ENCODE data around the gene MLNR.

Gene MLNR

GRCh38 chr13:49220036-49220855, at the start of gene MLNR:
Gene MLNR (plus strand): TSS chr13:49220338. CDS start chr13:49220338, 0 bp downstream.
- no peak for TF ChIP-seq CTCF (IDR thresholded peaks at IDR 0.05; ENCODE audit: extremely low read depth, missing control alignments)
- DNase-seq (ENCODE audit: low spot score): peak; percentile 71

GRCh38 chr13:49171359-49171758, 48.8 kb upstream of the MLNR start:
- DNase-seq (ENCODE audit: low spot score): no peak
- no peak for TF ChIP-seq CTCF (IDR thresholded peaks at IDR 0.05; ENCODE audit: extremely low read depth, missing control alignments)

- no peak for DNase-seq (ENCODE audit: low spot score)
- no peak for TF ChIP-seq CTCF (IDR thresholded peaks at IDR 0.05; ENCODE audit: extremely low read depth, missing control alignments)
These were observed 36.3 kb upstream of the MLNR start for GRCh38 chr13:49183672-49184325.

- no peak for TF ChIP-seq CTCF (IDR thresholded peaks at IDR 0.05; ENCODE audit: extremely low read depth, missing control alignments)
- no peak for DNase-seq (ENCODE audit: low spot score)
These were observed 35.5 kb upstream of the MLNR start for GRCh38 chr13:49184621-49185020.

GRCh38 chr13:49185264-49185663, 34.9 kb upstream of the MLNR start:
- DNase-seq (ENCODE audit: low spot score): no peak
- no peak for TF ChIP-seq CTCF (IDR thresholded peaks at IDR 0.05; ENCODE audit: extremely low read depth, missing control alignments)

- no peak for DNase-seq (ENCODE audit: low spot score)
- TF ChIP-seq CTCF (IDR thresholded peaks at IDR 0.05; ENCODE audit: extremely low read depth, missing control alignments): no peak
These were observed 29.2 kb upstream of the MLNR start for GRCh38 chr13:49190901-49191300.

GRCh38 chr13:49206641-49207040, 13.5 kb upstream of the MLNR start:
- no peak for TF ChIP-seq CTCF (IDR thresholded peaks at IDR 0.05; ENCODE audit: extremely low read depth, missing control alignments)
- DNase-seq (ENCODE audit: low spot score): no peak

All from GM20000 (cell line).